Activated CD8-positive, alpha-beta memory T cell treated with anti-CD3 and anti-CD28 coated beads, Interleukin-2, amount 50 U/mL, for 4 hours (primary cell): ENCODE results near the gene RPL35.
"Not testable (repeated sequence)": the region's sequence is repeated elsewhere in the genome, so short reads cannot be mapped to it uniquely, and the experiment has no call there.

Source experiments
- DNase-seq: peaks from one replicate; pipeline ENCODE4 v3.0.0-alpha.2; 2020

Gene RPL35

GRCh38 chr9:124852121-124852828, 9.5 kb downstream of the RPL35 start:
- no peak for DNase-seq

DNA sequence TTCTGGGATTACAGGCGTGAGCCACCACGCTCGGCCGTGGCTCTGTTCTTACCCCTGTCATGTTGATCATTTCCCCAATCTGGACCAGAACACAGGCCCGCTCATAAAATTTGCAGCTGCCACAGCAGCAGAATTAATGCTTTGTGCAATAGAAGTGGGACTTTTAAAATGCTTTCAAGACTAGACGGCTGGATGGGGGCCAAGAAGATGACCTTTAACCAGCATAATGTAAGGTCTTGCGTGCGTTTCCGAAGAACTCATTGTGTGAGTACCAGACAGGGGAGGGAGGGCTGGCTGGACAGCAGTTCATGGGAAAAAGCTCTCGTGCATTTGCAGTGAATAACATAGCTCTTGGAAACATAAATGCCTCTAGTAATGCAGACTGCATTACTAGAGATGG, 12.0 kb downstream of the RPL35 start:
- no peak for DNase-seq

DNA sequence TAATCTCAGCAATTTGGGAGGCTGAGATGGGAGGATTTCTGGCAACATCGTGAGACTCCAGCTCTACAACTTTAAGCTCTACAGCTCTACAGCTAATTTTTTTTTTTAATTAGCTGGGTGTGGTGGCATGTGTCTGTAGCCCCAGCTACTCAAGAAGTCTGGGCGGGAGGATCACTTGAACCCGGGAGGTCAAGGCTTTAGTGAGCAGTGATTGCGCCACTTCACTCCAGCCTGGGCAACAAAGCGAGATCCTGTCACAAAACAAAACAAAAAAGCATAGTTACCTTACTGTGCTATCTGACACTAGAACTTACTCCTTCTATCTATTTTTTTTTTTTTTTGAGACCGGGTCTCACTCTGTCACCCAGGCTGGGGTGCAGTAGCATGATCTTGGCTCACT, 14.8 kb downstream of the RPL35 start:
- no peak for DNase-seq

- DNase-seq = not testable (repeated sequence)
These were observed 15.3 kb downstream of the RPL35 start for GRCh38 chr9:124846467-124846866.

GRCh38 chr9:124844291-124844690, 17.5 kb downstream of the RPL35 start:
- DNase-seq = no peak

DNA sequence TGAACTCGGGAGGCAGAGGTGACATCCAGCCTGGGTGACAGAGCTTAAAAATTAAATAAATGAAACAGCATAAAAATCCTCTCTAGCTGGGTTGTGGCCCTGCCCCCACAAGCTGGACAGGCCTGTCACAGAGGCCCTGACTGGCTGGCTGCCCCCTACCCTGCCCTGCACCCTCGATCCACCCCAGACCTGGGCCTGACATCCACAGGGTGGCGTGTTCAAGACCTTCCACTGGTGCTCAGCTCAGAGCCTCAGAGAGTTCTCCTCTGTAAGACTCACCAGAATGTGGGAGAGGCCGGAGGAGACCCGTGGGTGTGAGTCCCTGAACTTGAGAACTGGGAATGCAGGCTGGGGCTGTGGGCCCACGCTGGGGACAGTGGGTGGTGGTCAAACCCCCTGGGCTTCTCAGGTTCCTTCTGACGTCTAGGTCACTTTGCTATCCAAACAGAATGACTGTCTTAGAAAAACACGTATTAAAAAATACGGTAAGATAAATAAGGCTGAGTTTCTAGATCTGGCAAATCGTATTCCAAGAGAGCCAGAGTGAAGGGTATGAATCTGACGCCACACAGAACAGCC, 18.2 kb downstream of the RPL35 start:
- DNase-seq = no peak

GRCh38 chr9:124841075-124841821, 20.5 kb downstream of the RPL35 start:
- no peak for DNase-seq

DNA sequence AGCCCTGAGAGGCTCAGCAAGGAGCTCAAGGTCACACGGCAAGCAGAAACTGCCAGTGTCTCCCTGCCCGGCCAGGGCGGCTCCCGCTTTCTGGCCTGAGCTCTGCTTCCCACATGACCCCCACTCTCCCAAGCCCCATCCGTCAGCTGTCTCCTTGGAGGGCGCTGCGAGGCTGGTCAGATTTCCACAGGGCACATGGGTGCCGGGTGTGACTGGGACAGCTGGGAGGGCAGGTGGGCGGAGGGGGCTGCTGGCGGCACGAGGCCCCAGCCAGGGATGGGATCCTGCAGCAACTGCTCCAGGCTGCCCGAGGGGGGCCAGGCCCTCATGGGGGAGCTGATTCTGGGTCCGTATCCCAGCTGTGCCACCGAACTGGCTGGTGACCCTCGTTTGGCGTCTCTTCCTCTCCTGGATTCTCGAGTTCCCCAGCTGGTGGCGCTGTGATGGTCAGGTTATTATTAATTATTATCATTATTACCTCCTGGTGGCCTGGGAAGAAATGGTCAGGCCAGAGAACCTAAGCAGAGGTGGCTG, 21.4 kb downstream of the RPL35 start:
- no peak for DNase-seq

DNA sequence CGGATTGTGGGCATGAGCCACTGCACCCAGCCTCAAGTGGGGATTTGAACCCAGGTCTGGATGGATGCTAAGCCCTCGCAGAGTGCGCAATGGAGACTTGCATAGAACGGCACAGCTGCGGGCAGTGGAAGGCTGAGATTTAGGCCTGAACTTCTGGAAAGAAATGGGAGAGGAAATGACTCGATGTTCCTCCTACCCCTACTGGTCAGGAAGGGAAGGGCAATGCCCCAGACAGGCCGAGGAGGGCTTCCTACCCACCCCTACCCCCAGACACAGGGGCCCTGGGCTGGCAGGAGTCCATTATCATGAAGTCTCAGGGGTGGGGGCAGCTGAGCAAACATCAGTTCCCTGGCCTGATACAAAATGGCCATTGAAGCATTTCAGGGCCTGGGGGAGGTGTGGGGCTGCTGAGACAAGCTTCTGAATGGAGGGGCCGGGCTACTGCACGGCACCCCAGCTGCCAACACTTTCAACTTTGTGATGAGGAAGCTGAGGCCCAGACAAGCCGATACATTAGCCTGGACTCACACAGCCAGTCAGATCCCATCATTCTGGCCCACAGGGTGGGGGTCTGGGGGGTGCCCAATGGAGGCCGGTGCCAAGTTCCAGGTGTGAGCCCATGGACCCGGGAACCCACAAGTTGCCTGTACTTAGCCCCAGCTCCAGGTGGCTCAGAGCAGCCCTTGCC, 22.0 kb downstream of the RPL35 start:
- DNase-seq = no peak

- not testable (repeated sequence) for DNase-seq
These were observed 23.0 kb downstream of the RPL35 start for GRCh38 chr9:124838567-124839275.

- not testable (repeated sequence) for DNase-seq
These were observed 23.6 kb downstream of the RPL35 start for GRCh38 chr9:124838132-124838531.

DNA sequence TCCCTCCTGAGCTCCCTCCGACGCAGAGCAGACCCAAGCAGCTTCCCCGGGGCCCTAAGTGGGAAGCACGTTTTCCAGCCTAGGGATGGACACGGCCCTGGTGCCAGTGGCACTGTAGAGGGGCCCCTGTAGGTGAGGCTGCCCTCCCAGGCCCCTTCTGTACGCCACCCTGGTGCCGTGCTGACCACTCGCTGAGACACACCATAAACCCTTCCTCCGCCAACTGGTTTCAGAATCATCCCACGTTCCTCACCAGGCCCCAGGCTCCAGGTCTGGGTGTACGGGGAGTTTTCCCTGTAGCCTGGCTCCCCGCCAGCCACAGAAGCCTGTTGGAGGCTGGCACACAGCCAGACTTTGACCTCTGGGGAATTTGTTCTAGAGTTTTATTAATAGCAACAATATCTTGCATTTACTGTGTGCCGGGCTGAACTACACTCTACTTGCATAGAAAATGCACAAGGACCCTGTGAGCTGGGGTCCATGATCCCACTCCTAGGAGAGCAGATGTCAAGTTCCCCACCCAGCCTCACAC, 26.7 kb downstream of the RPL35 start:
- DNase-seq = no peak

GRCh38 chr9:124834591-124834990, 27.2 kb downstream of the RPL35 start:
- no peak for DNase-seq

DNA sequence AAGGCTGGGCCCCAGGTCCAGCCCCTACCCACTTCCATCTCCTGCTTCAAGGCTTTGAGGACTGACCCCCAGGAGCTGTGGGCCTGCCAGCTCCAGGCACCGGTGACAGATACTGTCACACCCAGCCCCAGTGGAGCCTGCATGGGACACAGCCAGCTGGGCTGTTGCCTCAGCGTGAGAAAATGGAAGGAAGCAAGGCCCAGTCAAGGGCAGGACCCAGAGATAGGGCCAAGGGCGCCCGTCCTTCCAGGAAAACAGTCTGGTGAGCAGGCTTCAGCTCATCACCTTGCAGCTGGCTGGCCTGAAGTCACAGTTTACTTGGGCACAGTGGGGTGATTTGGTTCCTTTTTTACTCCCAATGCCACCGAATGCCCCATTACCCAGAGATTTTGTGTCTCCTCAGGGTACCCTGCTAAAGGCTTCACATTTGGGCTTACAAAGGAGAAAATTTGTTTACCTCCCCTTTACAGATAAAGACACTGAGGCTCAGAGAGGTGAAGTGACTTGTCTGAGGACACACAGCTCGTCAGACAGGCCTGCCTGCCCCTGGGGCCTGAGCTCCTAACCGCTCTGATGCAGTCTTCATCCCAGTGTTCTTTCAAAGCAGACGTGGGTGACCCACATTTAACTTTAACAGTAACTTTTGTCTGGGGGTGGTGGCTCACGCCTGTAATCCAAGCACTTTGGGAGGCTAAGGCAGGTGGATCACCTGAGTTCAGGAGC, 30.0 kb downstream of the RPL35 start:
- DNase-seq = no peak

- no peak for DNase-seq
These were observed 31.2 kb downstream of the RPL35 start for GRCh38 chr9:124830593-124830992.

- DNase-seq = no peak
These were observed 32.5 kb downstream of the RPL35 start for GRCh38 chr9:124829334-124829669.

DNA sequence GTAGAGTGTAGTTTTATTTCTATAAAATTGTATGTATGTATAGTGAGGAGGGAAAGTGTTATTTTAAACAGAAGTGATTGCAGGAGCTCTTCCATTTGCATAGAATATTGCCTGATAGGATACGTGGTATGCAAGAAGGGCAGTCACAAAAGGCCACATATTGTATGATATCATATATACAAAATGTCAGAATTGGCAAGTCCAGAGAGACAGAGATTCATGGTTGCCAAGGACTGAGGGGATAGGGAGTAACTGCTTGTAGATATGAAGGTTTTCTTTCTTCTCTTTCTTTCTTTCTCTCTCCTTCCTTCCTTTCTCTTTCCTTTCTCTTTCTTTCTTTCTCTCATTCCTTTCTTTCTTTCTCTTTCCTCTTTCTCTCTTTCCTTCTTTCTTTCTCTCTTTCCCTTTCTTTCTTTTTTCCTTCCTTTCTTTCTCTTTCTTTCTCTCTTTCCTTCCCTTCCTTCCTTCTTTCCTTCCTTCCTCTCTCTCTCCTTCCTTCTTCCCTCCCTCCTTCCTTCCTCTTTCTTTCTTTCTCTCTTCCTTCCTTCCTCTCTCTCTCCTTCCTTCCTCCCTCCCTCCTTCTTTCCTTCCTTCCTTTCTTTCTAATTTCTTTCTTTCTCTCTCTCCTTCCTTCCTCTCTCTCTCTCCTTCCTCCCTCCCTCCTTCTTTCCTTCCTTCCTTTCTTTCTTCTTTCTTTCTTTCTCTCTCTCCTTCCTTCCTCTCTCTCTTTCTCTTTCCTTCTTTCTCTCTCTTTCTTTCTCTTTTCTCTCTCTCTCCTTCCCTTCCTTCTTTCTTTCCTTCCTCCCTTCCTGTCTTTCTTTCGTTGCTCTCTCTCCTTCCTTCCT, 33.0 kb downstream of the RPL35 start:
- no peak for DNase-seq

- DNase-seq = no peak
These were observed 40.8 kb downstream of the RPL35 start for GRCh38 chr9:124820698-124821623.

GRCh38 chr9:124818431-124819281, 43.1 kb downstream of the RPL35 start:
- DNase-seq = no peak
